Right renal cortex interstitium (tissue), 3 donors: ENCODE data around the gene BORCS8. TPM values are rescaled to one million over a fixed set of nuclear protein-coding genes. Genes with fewer than 3 reads are reported as not detected.

ENCODE experiments used
- polyA plus RNA-seq, 3 donors: library from polyadenylated mRNA; unstranded; fragments of 120-200 nt; gene quantifications; one replicate each; pipeline ENCODE4 v1.2.1, GENCODE V29; 2013; ENCODE audit not compliant: insufficient read length in 3 of 3

BORCS8 gene
- polyA plus RNA-seq, 3 donors: 13.1 to 14.9 (median 13.2) TPM

Other genes with a start within 250 kb of the BORCS8 start
- 10 to 100 TPM; 69.2 to 74.4 (median 71.5) TPM for gene SUGP2, start 158.6 kb downstream of the BORCS8 start, polyA plus RNA-seq
- 10 to 100 TPM; 32.4 to 36.8 (median 34.9) TPM for gene ARMC6, start 158.5 kb downstream of the BORCS8 start, polyA plus RNA-seq
- 10 to 100 TPM; 13.0 to 19.2 (median 16.2) TPM for gene SLC25A42, start 128.2 kb downstream of the BORCS8 start, polyA plus RNA-seq
- gene TMEM161A, start 53.7 kb downstream of the BORCS8 start, polyA plus RNA-seq: 10 to 100 TPM; 25.7 to 29.2 (median 28.6) TPM
- 1 to 10 TPM; 1.0 to 1.1 (median 1.1) TPM for gene MEF2B, start 21.9 kb downstream of the BORCS8 start, polyA plus RNA-seq
- 10 to 100 TPM; 51.7 to 68.5 (median 57.1) TPM for gene RFXANK, start 106 bp upstream of the BORCS8 start, polyA plus RNA-seq
- 10 to 100 TPM; 13.6 to 14.8 (median 13.8) TPM for gene NR2C2AP, start 11.3 kb upstream of the BORCS8 start, polyA plus RNA-seq
- gene NCAN, start 19.8 kb upstream of the BORCS8 start, polyA plus RNA-seq: under 1 TPM; 0.01 to 0.07 (median 0.03) TPM
- gene TM6SF2, start 81.1 kb upstream of the BORCS8 start, polyA plus RNA-seq: 1 to 10 TPM; 2.1 to 2.8 (median 2.4) TPM
- 10 to 100 TPM; 50.3 to 56.4 (median 52.2) TPM for gene SUGP1, start 128.4 kb upstream of the BORCS8 start, polyA plus RNA-seq
- gene MAU2, start 128.7 kb upstream of the BORCS8 start, polyA plus RNA-seq: 10 to 100 TPM; 36.6 to 41.3 (median 38.6) TPM
- gene GATAD2A, start 213.5 kb upstream of the BORCS8 start, polyA plus RNA-seq: 10 to 100 TPM; 37.3 to 49.0 (median 39.0) TPM